NCI-H345 treated with DMSO at 0.1 percent for 48 hours (cell line): ENCODE results near the gene GCNT2.
A peak's percentile ranks its signal among the peaks of the same experiment; 100 is the strongest.
"Not testable (repeated sequence)": the region's sequence is repeated elsewhere in the genome, so short reads cannot be mapped to it uniquely, and the experiment has no call there.

Experiments used
- DNase-seq: peaks from one replicate; lab custom pipeline; 2025; ENCODE audit not compliant: unreplicated experiment; lab: John Stamatoyannopoulos, UW

The GCNT2 gene

DNA sequence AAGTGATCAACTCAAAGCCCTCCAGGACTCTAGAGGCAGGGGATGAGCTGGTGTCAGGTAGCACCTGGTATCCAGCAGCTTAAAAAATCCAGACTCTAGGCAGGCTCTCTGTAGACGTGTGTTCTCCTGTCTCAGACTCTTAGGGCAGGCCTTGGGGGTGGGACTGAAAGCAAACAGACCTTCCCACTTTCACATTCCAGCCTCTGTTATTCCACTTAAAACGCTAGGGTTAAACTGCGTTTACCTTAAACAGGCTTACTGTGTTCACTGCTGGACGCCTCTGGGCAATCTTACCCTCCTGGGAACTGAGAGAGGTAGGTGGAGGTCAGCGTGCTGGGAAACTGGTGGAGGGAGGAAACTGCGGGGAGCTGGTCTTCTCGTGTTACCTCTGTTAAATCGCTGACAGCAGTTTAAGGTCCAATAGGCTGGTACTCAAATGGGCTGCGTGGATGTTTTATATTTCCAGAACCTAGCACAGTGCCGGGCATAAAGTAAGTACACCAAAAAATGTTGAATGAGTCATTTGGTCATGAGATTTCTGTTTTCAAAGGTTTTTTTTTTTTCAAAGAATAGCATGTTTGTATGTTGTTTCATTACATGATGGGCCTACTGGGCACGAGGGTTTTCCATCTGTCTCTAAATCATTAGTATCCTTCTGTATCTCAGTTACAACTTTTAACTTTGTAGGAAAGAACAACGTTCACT lies at the start of gene GCNT2:
Gene GCNT2 (plus strand): TSS at position 248 of the 705 bp plus-strand sequence. CDS start 7,561 bp downstream, outside the sequence.
- no peak for DNase-seq

DNA sequence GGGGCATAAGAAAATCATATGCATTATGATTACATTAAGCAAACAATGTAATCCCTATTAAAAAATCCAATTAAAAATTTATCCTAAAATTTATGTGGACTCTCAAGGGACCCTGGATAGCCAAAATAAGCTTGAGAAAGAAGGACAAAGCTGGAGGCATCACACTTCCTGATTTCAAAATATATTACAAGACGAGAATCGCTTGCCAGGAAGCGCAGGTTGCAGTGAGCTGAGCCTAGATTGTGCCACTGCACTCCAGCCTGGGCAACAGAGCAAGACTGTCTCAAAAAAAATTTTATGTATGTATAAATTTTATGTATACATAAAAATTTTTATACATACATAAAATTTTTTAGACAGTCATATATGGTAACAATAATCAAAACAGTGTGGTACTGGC lies 48.5 kb upstream of the GCNT2 start:
- no peak for DNase-seq

DNA sequence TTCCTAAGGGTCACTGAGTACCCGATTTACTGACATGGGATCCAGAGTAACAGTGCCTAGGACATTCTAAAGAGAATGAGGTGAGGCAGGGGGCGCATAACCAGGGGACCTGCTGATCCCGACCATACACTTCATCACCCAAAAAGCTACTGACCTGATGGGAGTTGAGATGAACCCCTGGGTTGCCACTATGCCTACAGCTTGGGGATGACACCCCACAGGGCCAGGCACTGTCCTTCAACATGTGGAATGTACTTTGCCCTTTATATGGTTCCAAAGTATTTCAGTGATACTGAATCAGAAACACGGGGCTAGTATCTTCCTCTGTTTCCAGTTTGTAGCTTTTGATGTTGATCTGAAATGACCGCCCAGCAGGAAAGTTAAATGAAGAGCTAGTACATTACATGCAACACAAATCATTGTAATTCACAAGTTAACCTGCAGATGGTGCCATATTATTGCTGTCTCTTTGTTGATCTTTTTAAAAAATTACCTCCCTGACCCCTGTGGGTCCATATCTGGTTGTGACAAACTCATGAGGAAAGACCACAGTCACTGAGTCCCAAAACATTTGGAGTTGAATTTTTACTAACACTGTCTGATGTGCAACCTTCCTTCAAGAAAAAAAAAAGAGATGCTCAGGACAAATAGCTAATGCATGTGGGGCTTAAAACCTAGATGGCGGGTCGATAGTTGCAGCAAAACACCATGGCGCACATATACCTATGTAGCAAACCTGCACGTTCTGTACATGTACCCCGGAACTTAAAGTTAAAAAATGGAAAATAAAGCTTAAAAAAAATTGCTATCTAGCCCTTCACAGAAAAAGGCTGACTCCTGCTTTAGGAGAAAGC lies 42.7 kb upstream of the GCNT2 start:
- no peak for DNase-seq

DNA sequence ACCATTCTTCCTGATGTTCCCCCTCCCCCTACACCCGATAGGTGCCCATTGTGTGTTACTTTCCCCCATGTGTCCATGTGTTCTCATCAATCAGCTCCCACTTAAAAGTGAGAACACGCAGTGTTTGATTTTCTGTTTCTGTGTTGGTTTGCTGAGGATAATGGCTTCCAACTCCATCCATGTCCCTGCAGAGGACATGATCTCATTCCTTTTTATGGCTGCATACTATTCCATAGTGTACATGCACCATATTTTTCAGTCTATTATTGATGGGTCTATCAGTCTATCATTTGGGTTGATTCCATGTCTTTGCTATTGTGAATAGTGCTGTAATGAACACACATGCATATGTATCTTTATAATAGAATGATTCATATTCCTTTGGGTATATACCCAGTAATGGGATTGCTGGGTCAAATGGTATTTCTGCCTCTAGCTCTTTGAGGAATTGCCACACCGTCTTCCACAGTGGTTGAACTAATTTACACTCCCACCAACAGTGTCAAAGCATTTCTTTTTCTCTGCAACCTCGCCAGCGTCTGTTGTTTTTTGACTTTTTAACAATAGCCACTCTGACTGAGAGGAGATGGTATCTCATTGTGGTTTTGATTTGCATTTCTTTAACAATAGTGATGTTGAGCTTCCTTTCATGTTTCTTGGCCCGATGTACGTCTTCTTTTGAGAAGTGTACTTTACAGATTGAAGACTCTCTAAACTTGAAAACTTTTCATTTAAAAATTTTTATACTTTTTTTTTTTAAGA lies 41.0 kb upstream of the GCNT2 start:
- DNase-seq, result no peak

DNA sequence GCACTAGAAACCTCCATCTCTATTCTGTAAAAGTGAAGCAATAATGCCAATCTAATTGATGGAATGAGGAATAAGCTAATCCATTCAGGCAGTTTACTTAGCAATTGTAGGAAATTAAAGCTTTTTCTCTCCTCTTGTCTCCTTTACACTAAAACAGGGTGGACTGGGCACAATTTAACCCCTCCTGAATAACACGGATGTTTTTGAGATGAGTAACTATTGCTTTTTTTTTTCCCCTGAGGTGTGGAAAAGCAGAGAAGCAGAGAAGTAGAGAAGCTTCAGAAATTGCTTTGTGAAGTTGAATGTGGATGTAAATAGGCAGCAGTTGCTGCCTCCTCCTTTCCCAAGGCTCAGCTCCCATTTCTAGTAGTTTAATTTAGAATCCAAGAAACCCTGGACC lies 40.0 kb upstream of the GCNT2 start:
- no peak for DNase-seq

- no peak for DNase-seq
Observed at GRCh38 chr6:10482636-10483257, 38.4 kb upstream of the GCNT2 start.

- DNase-seq, result no peak
Observed at GRCh38 chr6:10484912-10485311, 36.2 kb upstream of the GCNT2 start.

GRCh38 chr6:10485406-10485805 lies 35.7 kb upstream of the GCNT2 start:
- DNase-seq, result no peak

- no peak for DNase-seq
Observed at GRCh38 chr6:10486215-10486614, 34.9 kb upstream of the GCNT2 start.

DNA sequence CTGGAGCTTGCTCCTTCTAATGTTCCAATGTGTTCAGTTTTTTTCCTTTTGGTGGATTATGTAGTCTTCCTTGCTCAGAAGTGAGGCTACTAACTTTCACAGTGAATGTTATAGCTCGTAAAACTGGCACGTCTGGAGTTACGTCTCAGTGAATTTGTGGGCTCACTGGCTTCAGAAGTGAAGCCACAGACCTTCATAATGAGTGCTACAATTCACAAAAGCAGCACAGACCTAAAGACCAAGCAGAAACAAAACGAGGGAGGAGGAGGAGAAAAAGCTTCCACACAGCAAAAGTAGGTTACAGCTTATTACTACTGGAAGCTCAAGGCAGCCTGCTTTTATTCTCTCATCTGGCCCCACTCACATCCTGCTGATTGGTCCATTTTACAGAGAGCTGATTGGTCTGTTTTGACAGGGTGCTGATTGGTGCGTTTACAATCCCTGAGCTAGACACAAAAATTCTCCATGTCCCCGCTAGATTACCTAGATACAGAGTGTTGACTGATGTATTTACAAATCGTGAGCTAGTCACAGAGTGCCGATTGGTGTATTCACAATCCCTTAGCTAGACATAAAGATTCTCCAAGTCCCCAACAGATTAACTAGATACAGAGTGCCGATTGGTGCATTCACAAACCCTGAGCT lies 34.1 kb upstream of the GCNT2 start:
- not testable (repeated sequence) for DNase-seq

DNA sequence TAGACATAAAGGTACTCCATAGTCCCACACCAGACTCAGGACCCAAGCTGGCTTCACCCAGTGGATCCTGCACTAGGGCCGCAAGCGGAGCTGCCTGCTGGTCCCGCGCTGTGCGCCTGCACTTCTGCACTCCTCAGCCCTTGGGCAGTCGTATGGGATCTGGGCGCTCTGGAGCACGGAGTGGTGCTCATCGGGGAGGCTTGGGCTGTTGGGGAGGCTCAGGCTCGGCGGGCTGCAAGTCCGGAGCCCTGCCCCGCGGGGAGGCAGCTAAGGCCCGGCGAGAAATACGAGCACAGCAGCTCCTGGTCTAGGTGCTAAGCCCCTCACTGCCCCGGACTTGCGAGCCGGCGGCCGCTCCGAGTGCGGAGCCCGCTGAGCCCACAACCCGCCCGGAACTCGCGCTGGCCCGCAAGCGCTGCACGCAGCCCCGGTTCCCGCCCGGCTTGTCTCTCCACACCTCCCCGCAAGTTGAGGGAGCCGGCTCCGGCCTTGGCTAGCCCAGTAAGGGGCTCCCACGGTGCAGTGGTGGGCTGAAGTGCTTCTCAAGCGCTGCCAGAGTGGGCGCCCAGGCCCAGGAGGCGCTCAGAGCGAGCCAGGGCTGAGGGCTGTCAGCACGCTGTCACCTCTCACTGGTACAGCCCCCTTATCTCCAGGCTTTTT lies 33.4 kb upstream of the GCNT2 start:
- DNase-seq, result no peak

GRCh38 chr6:10491463-10491862 lies 29.7 kb upstream of the GCNT2 start:
- no peak for DNase-seq

DNA sequence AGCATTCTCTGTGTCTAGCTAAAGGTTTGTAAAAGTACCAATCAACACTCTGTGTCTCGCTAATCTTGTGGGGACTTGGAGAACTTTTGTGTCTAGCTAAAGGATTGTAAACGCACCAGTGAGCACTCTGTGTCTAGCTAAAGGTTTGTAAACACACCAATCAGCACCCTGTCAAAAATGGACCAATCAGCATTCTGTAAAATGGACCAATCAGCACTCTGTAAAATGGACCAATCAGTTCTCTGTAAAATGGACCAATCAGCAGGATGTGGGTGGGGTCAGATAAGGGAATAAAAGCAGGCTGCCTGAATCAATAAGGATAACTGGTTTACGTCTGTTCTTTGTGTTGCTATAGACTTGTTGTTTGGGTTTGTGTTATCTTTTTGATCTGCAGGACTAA lies 29.2 kb upstream of the GCNT2 start:
- DNase-seq, result not testable (repeated sequence)

GRCh38 chr6:10495029-10495428 lies 26.1 kb upstream of the GCNT2 start:
- DNase-seq, result no peak

DNA sequence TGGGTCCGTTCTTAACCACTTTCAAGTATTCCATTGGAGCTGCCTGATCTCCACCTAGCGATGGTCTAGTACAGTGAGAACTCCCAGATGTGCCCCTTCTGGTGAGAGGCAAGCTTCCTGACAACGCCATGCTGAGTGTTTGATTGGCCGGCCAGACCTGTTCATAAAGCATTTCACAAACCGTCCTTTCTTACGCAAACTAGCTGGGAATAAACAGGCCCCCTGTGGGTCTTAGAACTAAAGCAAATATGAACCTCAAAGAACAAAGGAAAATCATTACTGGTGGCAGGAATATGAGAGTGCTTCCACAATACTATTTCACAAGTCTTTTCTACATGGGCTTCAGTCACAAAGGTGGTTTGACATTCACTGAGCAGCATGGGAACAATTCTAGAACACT lies 15.6 kb upstream of the GCNT2 start:
- DNase-seq, result peak; percentile 38

GRCh38 chr6:10507298-10507697 lies 13.9 kb upstream of the GCNT2 start:
- no peak for DNase-seq

- DNase-seq, result no peak
Observed at GRCh38 chr6:10507715-10508114, 13.4 kb upstream of the GCNT2 start.

DNA sequence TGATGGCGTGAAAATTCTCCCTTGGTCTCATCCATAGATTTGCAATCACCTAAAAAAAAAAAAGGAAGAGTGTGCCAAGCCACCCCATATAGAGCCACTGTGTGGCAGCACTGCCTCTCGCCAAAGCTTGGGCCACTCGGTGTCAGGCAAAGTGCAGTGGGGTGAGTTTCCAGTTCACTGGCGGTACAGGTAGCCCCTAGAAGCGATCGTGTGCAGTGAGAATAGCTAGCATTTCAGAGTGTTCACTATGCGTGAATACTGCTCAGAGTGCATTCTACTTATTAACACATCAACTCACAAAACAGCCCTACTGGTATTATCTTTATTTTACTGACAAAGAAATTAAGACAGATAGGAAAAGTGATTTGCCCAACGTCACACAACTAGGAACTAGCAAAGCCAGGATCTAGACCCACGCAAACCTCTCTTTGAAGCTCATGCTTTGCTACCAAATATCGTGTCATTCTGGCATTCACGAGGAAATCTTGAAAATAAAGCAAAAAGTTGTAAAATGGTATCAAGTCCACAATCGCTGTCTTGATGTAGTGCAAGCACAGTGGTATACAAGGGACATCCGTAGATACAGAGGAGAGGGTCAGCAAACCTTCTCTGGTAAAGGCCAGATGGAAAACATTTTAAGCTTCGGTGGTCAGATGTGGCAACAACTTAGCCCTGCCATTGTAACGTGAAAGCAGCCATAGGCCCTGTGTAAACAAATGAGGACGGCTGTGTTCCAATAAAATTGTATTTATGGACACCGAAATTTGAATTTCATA lies 10.4 kb upstream of the GCNT2 start:
- no peak for DNase-seq

DNA sequence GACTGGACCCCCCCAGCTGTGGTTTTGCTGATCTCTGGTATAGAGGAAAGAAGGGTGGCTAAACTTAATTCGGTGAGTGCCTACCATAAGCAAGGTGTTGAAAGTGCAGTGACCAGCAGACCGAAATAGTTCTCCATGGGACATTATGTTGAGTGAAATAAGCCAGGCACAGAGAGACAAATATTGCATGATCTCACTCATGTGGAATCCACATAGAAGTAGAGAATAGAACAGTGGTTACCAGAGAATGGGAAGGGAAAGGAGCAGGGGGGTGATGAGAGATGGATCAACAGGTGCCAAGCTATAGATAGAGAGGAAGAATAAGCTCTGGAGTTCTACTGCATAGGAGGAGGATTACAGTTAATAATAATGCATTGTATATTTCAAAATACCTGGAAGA lies 9.7 kb upstream of the GCNT2 start:
- no peak for DNase-seq
